Measurements from ENCODE around the gene NR6A1.
A peak's percentile ranks its signal among the peaks of the same experiment; 100 is the strongest.
"Not testable (repeated sequence)": the region's sequence is repeated elsewhere in the genome, so short reads cannot be mapped to it uniquely, and the experiment has no call there.

NR6A1 gene

DNA sequence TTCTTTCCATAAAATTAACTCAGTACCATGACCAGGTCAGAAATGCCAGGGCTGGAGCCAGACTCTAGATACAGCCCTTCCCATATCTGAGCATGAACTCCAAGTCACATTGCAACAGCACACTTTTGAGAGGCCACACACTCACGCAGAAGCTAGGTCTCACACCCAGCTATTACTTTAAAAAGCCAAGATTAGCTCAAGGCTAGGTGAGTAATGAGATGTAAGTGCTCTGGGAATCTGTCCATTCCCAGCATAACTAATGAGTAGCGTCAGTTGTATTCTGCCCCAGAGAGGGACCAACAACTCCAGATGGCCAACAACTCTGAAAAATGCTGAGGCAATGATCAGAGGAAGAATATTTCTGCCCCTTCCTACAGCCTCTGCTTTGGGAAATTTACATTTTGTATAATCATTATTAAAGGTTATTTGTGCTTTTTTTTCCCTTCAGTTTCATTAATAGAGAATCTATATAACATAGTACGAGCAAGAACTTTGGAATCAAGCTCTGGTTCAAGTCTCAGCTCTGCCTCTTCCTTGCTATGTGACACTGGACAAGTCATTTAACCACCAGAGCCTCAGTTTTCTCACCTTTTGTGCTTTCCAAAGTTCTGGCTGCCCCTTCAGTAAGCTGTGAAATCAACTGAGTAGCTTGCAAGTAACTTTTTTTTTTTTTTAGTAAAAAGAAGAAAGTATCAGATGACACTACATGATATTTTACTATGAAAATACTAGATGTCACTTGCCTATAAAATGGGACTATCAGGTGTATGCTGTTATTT lies 118.3 kb downstream of the NR6A1 start:
- no peak for DNase-seq

DNA sequence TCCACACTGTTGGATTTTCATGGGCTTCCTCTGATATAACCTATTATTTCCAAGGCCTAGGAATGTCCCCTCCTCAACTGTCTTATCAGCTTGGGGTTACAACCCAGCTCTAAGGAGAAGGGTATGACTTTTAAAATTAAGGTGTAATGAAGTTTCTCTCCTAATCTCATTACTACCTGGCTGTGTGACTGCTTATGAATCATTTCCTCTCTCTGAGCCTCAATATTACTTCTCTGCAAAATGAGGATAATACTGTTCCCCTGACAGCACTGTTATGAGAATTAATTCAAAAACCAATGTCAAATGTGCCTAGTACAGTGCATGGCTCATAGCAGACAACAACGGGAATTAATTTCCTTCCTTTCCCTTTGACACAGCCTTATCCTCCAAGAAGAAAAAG lies 118.9 kb downstream of the NR6A1 start:
- no peak for DNase-seq

- no peak for DNase-seq
Measured at GRCh38 chr9:124645274-124645673, 125.8 kb downstream of the NR6A1 start.

DNA sequence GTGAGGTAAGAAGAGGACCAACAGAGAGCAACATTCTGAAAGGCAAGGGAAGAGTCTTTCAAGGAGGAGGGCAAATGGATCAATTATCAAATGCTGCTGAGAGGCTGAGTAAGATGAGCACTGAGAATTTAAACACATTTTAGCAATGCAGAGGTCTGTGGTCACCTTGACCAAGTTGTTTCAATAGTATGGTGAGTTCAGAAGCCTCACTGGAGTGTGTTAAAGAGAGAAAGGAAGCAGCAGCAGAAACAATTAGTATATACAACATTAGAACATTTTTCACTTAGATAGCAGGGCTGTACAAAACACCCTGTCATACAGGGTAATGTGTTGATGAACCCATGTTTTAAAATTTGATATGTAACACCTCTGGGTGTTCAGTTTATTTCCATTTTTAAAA lies 131.5 kb downstream of the NR6A1 start:
- DNase-seq: no peak

- DNase-seq: no peak
Measured at GRCh38 chr9:124635285-124635684, 135.8 kb downstream of the NR6A1 start.

DNA sequence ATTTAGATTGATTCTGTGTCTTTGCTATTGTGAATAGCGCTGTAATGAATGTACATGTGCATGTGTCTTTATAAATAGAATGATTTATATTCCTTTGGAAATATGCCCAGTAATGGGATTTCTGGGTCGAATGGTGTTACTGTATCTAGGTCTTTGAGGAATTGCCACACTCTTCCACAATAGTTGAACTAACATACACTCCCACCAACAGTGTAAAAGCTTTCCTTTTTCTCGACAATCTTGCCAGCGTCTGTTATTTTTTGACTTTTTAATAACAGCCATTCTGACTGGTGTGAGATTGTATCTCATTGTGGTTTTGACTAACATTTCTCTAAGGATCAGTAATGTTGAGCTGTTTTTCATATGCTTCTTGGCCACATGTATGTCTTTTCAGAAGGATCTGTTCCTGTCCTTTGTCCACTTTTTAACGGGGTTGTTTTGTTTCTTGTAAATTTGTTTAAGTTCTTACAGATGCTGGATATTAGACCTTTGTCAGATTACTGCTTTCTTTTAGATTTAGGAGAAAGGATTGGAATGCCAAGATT lies 139.0 kb downstream of the NR6A1 start:
- DNase-seq: no peak

GRCh38 chr9:124631326-124631725 lies 139.8 kb downstream of the NR6A1 start:
- no peak for DNase-seq

DNA sequence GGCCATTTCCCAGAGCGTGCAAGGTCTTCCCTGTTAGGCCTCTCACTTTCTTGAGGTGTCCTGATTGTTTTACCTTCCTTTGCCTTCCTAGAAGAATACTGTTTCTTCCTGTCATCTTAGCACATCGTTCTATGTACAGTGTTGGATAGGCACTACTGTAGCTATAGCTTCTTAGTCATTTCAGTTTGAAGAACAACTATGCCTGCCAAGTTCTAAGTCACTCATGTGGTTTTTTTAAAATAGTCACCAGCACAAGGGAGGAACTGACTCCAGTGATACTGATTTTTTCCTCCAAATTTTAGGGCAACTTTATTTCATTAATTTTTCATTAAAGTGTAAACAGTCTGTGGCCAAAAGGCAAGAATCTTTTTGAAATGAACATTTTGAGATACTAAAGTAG lies 141.5 kb downstream of the NR6A1 start:
- no peak for DNase-seq

DNA sequence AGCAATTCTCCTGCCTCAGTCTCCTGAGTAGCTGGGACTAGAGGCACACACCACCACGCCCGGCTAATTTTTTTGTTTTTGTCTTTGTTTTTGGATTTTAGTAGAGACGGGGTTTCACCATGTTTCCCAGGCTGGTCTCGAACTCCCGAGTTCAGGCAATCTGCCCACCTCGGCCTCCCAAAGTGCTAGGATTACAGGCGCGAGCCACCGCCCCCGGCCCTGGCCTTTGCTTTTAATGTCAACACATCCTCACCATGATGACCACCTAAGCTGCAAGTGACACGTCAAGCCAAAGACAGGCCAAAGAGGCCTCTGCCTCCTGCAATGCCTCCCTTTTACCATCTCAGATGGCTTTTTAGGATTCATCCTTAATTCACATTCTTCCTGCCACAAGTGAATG lies 142.4 kb downstream of the NR6A1 start:
- no peak for DNase-seq

- DNase-seq: no peak
Measured at GRCh38 chr9:124626276-124626675, 144.8 kb downstream of the NR6A1 start.

DNA sequence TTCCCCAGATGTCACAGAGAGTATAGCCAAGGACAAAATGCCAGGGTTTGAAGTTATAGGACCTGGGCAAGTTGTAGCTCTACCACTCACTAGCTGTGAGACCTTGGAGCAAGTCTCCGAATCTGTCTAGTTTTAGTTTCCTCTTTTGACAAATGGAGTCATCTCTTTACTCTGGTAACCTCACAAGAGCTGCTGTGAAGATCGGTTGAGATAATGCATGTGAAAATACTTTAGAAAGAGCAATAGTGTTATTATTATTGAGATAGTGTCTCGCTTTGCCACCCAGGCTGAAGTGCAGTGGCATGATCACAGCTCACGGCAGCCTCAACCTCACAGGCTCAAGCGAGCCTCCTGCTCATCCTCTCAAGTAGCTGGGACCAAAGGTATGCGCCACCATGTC lies 146.0 kb downstream of the NR6A1 start:
- DNase-seq: no peak

GRCh38 chr9:124624735-124624992 lies 146.4 kb downstream of the NR6A1 start:
- DNase-seq: no peak

DNA sequence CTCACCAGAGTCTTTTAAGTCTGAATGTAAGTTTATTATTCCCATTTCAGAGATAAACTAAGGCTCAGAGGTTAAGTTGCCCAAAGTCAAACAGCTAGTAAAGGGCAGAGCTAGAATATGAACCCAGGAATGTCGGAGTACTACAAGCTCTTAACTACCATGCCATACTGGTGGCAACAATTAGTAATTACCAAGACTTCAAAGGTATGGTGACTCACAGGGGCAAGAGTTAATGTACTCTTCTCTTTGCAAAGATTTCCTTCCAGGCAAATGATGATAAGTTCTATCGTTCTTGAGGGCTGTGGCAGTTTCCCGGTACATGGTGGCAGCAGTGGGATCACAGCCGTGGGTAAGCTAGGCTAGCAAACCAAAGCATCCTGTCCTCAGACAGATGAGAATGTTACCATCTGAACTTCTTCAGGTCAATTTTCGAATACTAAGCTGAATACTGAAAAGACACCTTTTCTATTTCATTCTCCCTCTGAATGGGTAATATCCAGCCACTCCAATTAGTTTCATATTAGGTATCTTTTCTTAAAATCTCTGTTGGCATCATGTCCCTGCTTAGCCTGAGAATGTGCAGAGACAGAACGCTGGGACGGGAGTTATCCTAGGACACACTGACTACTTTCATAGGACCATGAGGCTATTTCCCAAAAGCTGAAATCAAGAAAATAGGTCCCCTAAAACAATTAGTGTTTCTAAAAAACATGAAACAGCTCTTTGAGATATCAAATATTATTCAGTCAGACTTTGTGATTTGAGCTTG lies 147.0 kb downstream of the NR6A1 start:
- DNase-seq: no peak

GRCh38 chr9:124622882-124623281 lies 148.2 kb downstream of the NR6A1 start:
- no peak for DNase-seq

DNA sequence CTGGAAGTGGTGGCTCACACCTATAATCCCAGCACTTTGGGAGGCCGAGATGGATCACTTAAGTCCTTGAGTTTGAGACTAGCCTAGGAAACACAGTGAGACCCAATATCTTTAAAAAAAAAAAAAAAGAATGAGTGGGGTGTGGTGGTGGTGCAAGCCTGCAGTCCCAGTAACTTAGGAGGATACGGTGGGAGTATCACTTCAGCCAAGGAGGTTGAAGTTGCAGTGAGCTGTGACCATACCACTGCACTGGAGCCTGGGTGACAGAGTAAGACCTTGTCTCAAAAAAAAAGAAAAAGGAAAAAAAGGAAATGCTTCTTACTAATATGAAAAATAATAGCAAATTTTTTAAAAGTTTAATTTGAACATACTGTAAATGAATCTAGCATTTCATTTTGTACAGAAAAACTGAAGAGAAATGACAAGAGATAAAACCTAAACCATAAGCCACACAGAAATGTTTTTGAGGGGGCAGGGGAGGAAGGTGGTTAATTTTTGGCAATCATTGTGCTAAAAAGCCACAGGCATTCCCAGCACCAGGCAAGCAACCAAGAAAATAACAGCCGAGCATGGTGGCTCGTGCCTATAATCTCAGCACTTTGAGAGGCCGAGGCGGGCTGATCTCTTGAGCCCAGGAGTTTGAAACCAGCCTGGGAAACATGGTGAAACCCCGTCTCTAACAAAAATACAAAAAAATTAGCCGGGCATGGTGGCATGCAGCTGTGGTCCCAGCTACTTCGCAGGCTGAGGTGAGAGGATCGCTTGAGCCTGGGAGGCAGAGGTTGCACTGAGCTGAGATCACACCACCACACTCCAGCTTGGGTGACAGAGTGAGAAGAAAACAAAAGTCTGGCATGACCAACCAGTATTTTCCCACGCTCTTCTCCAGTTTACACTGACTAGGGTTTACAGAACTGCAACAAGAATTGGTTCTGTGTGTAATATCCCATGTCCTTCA lies 149.5 kb downstream of the NR6A1 start:
- no peak for DNase-seq

DNA sequence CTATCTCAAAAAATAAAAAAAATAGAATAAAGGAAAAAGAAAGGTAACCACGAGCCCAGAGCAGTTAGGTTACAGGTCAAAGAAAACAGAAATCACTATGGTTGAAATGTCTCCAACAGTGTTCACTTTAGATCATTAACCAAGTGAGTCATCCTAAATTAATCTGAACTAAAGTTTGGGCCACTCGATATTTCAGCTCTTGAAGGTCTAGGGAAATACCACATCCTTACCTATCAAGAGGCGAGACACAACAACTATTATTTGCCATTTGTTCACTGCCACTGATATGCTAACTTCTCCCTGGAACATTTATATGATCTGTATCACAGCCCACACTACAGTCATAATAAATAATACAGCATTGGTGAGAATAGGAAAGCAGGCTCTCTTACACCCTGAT lies 152.6 kb downstream of the NR6A1 start:
- DNase-seq: no peak

GRCh38 chr9:124617477-124618141 lies 153.5 kb downstream of the NR6A1 start:
- peak; percentile 77 for DNase-seq

DNA sequence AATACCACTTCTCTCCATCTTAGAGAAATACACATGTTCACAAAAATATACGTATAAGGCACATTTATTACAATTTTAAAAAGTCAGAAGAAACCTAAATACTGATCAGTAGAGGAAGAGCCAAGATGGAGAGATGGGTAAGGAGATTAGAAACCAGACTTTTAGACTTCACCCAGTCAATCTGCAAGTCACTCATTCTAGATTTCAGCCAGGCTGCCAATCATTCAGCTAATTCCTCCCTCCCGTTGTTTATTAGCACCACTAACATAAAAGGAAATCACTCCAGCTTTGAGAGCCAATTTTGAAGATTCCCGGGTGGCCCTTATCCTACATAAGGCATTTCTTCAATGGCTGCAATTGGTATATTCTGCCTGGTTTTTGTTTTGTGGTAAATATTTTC lies 154.2 kb downstream of the NR6A1 start:
- no peak for DNase-seq

GRCh38 chr9:124615840-124616239 lies 155.3 kb downstream of the NR6A1 start:
- not testable (repeated sequence) for DNase-seq

DNA sequence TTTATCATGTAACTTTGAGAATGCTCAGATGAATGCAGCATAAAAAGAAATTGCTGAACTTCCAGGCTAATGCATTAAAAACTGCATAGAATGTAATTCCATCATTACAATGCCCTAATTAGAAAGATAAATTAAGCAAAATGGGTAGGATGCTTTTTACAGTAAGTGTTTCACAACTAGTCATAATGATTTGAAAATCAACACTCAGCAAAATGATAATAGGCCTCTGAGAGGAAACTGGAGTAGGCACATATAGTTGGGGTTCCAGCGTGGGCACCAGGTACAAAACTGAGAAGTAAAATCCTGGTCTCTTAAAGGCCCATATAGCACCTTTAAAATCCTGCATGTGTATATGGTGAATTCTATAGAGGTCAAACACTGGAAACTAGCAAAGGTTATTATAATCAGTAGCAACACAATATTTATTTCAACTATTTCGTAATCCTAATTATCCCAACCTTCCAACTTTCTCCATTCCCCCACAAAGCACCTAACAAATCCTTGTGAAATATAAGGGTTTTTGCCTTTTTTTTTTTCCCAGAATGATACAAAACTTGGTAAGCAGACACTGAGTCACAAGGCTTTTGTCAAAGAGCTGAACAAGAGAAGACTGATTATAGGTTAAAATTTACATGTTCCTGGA lies 155.9 kb downstream of the NR6A1 start:
- no peak for DNase-seq

DNA sequence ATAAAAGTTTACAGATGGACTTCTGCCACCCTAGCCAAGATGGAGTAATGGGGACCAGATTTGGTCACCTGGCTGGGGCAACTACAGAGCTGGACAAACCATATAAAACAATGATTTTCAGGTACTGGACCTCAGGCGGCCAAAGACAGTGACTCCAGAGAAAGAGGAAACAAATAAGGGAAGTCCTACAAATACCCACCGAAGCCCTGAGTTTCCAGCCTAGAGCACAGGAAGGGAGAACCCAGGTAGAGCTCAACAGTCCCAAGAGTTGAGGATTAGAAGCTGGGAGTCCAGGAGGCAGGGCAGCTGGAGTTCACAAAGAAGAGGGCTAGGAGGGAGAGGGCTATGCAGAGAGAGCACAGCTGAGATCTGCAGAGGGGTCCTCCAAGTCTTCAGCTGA lies 157.3 kb downstream of the NR6A1 start:
- DNase-seq: no peak

- no peak for DNase-seq
Measured at GRCh38 chr9:124611106-124611505, 160.0 kb downstream of the NR6A1 start.

Measured in RPMI8226 (cell line).